ENCODE data around the gene MTIF3. TPM values are rescaled to one million over a fixed set of nuclear protein-coding genes. Genes with fewer than 3 reads are reported as not detected.

Gene MTIF3
- 20.7 TPM for total RNA-seq (2021; ENCODE audit: unreplicated experiment)
- polyA plus RNA-seq (2012; ENCODE audit: insufficient read length): 16.4 TPM
- percentile 65 among the genes with signal in this experiment for Bru-seq, nascent RNA
- BruChase-seq, experiment 1, labeled RNA remaining after a 2-hour chase: percentile 66 among the genes with signal in this experiment
- BruChase-seq, experiment 2, labeled RNA remaining after a 6-hour chase: percentile 63 among the genes with signal in this experiment
- long read RNA-seq, transcript MTIF3-202 (5 exons, 1,005 nt): major isoform, 8 of 28 reads
- long read RNA-seq, partial matches to known transcripts: 8 of 28 reads
- long read RNA-seq, other reads (novel, unspliced or antisense): 9 of 28 reads

- in situ Hi-C loops (cut with HindIII; ENCODE audit: low pct_unique_long_range_greater_than_20kb, low sequenced_read_pairs): no loop called here
Observed at GRCh38 chr13:27449936-27450828, at the start of gene MTIF3. MTIF3 (minus strand) TSS chr13:27450564; CDS start chr13:27440448, 10,116 bp downstream.

More at GRCh38 chr13:27449936-27450828, at the start of gene MTIF3:
- Histone ChIP-seq H3K9me3 (ENCODE audit: control insufficient read depth, insufficient read depth, low read depth, low read length) (no peaks in the 10 kb centered on the region), H3K4me1 (ENCODE audit: control insufficient read depth, insufficient read depth, low read length) (peaks cover 5% of the 10 kb centered on the region; the same call in 1 of the 2 replicates), H3K27me3 (ENCODE audit: control insufficient read depth, insufficient read depth, low read length) (no peaks in the 10 kb centered on the region), H3K36me3 (ENCODE audit: control insufficient read depth, insufficient read depth, low read length) (no peaks in the 10 kb centered on the region; the same call in 1 of the 2 replicates), H3K27ac (ENCODE audit: low read length) (peak within 1 kb of the TSS; percentile 89), H3K4me3 (ENCODE audit: low read depth in 2 of 2, low read length in 2 of 2) (peak within 1 kb of the TSS; percentile 86 to 96)
- ChIA-PET POLR2A (no interaction called here), CTCF (no interaction called here)
- TF ChIP-seq, protein P1, sequence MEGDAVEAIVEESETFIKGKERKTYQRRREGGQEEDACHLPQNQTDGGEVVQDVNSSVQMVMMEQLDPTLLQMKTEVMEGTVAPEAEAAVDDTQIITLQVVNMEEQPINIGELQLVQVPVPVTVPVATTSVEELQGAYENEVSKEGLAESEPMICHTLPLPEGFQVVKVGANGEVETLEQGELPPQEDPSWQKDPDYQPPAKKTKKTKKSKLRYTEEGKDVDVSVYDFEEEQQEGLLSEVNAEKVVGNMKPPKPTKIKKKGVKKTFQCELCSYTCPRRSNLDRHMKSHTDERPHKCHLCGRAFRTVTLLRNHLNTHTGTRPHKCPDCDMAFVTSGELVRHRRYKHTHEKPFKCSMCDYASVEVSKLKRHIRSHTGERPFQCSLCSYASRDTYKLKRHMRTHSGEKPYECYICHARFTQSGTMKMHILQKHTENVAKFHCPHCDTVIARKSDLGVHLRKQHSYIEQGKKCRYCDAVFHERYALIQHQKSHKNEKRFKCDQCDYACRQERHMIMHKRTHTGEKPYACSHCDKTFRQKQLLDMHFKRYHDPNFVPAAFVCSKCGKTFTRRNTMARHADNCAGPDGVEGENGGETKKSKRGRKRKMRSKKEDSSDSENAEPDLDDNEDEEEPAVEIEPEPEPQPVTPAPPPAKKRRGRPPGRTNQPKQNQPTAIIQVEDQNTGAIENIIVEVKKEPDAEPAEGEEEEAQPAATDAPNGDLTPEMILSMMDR (IDR thresholded peaks at IDR 0.05): no peak
- peak; percentile 15; the same call in 1 of the 2 replicates for TF ChIP-seq TCF7L2 (IDR thresholded peaks at IDR 0.05; ENCODE audit: low read depth, low read length)
- TF ChIP-seq REST (IDR thresholded peaks at IDR 0.05; ENCODE audit: insufficient read depth in 1 of 2, low read depth in 2 of 2, low read length in 1 of 2): no peak
- TF ChIP-seq POLR2AphosphoS5 (IDR thresholded peaks at IDR 0.05; ENCODE audit: low read depth, low read length): peak; percentile 88
- TF ChIP-seq SIN3A (IDR thresholded peaks at IDR 0.05; ENCODE audit: borderline replicate concordance, insufficient read depth, low read depth, low read length): 0 out of 2 replicates have a peak, but pooled peaks have one; percentile 18
- intact Hi-C loops (cut with micrococcal nuclease; ENCODE audit: unreplicated experiment): no loop called here
- ATAC-seq (peak; percentile 96), DNase-seq (ENCODE audit: low read depth, low spot score) (peak; percentile 71)
- BruUV-seq (replicated peaks): no TSS peak

Measured in Panc1 (cell line).